Mucosa of gallbladder (tissue), 1 donor: Measurements from ENCODE around the gene CSNK1G2. TPM values are rescaled to one million over a fixed set of nuclear protein-coding genes. Genes with fewer than 3 reads are reported as not detected.

ENCODE experiments used
- DNase-seq: peaks from one replicate; pipeline ENCODE4 v3.0.0-alpha.2; 2020; ENCODE audit warnings: low spot score
- total RNA-seq: library from RNA; stranded (reverse); gene quantifications from one replicate; pipeline ENCODE4 v1.2.1, GENCODE V29; 2021
- donor health status: DM: no; HTN: no; CAD: no.

Gene CSNK1G2
- total RNA-seq, 1 donor from 2014 or later = 77.5 TPM

DNA sequence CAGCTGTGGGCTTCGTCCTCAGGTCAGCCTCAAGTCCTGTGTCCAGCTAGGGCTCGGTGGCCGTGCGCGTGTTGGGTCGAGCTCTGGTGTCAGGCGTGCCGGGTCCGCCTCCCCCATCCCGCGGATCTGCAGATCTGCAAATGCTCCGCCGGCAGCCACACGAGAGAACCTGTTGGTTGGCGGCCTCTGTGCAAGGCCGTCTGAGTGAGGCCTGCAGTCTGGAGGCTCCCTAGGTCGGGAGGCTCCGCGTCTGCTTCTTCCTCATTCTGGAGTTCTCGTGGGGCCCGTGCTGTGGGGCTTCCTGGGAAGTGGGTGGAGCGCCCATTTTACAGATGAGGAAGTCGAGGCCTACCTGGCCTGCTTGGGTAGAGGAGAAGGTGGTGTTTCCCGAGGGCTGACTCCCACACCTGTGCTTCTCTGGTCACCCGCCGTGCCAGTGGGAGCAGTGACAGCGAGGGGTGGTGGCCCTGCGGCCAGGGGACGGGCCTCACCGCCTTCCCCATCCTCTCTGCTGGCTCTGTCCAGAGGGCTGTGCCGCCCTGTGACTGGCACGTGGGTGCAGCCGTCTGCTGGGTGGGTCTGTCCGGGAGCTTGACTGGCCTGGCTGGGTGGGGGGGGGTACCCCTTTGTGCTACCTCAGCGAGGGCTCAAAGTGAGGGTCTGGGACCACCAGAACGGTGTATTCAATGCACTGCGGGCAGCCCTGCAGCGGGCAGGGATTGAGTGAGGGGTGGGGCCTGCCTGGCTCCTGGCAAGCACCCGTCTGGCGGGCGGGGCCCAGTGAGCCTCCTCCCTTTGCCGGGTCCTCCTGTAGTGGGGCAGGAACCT, 3.3 kb downstream of the CSNK1G2 start:
- DNase-seq = no peak

- DNase-seq = no peak
Measured at GRCh38 chr19:1944916-1945561, 4.1 kb downstream of the CSNK1G2 start.

- no peak for DNase-seq
Measured at GRCh38 chr19:1945899-1946298, 4.9 kb downstream of the CSNK1G2 start.

DNA sequence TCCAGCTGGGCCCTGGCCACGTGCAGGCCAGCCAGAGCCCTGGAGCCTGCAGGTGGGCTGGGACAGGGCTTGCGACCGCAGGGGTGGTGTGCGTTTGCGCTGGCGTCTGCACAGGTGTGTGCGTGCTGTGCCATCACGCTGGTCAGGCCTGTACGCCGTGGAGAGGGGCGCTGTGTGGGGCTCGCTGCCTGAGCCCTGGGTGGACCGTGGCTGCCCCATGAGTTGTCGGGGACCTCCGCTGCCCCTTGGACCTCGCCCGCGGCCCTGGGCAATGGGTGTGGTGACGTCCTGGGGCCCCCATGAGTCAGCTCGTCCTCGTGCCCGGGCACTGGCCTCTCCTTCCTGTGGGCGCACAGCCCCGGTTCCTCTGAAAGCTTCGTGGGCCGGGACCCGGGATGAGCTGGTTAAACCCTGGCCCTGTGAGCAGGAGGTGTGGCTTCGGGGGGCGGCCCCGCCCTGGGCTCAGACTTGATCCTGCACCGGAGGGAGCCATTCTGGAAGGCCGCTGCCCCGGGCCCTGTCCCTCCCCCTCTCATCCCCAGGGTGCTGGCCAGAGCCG, 6.8 kb downstream of the CSNK1G2 start:
- DNase-seq = no peak

GRCh38 chr19:1949304-1950101, 8.5 kb downstream of the CSNK1G2 start:
- DNase-seq = no peak

DNA sequence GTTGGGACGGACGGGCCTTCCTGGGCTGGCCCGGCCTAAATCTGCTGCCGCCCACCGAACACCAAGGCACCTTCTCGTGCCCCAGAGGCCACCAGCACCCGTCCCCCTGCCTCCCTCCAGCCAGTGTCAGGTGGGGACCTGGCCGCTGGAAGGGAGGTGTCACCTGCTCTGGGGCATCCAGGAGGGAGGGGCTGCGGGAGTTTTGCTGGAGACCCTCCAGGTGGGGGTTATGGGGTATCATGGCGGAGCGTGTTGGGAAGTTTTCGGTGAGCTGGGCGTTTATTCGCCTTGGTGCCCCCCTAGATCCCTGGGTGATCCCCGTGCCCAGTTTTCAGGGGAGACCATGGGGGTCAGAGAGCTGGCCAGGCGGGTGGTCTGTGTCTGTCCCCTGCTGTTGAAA, 9.7 kb downstream of the CSNK1G2 start:
- no peak for DNase-seq

DNA sequence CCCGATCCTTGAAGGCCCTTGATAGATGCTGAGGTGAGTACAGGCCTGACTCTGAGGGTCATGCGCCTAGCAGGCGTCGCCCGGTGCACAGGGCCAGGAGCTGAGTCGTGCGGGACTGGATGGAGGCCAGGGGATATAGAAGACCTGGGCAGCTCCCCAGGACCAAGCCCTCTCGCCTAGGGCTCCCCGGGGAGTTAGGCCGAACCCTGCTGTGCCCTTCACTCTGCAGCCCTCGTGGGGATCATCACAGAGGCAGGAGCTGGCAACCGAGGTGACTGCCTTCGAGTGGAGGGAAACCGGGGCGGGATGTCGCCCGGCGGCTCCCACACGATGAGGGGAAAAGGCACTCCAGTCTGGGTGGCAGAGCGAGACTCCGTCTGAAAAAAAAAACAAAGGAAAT, 11.7 kb downstream of the CSNK1G2 start:
- no peak for DNase-seq

- DNase-seq = no peak
Measured at GRCh38 chr19:1953037-1953436, 12.1 kb downstream of the CSNK1G2 start.

DNA sequence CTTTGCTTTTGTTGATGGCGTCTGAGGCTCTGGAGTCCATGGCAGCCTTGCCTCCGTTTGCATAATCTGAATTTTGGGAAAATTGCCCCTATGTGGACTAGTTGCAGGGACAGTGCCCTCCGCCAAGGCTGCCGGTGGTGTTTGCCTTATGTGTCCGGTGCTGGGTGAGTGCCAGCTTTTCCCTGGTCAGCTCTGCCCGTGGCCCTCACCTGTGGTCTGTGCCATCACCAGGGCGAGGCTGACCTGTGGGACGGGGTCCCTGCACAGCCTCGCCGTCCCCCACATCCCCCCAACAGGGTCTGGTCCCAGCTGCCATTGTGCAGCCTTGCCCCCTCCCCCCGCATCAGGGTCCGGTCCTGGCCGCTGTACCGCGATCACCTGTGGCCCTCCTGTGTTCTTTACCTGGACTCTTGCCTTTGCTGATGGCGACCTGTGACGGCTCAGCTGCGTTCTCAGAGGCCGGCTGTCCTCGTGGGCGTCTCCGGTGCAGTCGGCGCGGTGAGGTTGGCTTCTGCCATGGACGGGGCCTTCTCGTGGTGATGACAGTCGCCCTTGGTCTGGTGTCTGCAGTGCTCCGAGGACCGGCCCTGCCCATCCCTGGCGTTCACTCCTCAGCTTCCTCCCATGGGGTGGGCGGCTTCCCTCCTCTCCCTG, 12.6 kb downstream of the CSNK1G2 start:
- no peak for DNase-seq

- no peak for DNase-seq
Measured at GRCh38 chr19:1954532-1954933, 13.6 kb downstream of the CSNK1G2 start.

DNA sequence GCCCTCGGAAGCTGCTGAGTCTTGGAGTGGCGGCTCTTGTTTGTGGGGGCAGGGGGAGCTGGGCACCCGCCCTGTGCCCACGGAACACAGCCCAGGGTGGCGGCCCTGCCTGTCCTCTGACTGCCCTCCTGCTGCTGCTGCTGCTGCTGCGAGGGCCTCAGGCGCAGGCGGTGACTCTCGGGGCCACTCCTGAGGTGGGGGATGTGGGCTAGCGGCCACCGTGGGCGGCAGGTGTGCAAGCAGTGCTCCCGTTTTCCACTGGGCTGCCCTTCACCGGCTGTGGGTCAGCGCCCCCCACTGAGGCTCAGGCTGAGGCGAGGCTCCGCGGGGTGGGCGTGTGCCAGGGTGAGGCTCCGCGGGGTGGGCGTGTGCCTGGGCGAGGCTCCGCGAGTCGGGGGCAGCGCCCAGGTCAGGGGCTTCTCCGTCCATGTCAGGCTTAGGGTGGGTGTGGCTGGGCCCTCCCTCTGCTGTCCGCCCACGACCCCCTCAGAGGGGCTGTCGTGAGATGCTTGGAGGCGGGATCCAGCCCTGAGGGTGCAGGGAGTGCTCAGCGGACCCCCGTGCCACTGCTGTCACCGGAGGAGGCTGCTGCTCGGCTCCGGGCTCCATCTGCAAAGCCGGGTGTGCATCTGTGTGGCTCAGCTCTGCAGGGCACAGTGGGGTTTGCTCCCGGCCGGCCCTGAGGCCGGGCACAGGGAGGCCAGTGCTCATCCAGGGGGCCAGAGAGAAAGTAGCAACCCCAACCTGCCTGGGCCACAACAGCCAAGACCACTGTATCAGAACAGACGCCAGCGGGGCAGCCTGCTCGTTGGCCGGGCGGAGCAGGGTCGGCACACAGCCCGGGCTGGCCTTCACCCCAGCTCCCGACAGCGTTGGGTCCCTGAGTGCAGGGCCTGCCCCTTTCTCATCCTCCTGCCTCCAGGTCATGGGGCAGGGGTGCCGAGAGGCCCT, 14.5 kb downstream of the CSNK1G2 start:
- DNase-seq = no peak

GRCh38 chr19:1956122-1956494, 15.1 kb downstream of the CSNK1G2 start:
- no peak for DNase-seq

DNA sequence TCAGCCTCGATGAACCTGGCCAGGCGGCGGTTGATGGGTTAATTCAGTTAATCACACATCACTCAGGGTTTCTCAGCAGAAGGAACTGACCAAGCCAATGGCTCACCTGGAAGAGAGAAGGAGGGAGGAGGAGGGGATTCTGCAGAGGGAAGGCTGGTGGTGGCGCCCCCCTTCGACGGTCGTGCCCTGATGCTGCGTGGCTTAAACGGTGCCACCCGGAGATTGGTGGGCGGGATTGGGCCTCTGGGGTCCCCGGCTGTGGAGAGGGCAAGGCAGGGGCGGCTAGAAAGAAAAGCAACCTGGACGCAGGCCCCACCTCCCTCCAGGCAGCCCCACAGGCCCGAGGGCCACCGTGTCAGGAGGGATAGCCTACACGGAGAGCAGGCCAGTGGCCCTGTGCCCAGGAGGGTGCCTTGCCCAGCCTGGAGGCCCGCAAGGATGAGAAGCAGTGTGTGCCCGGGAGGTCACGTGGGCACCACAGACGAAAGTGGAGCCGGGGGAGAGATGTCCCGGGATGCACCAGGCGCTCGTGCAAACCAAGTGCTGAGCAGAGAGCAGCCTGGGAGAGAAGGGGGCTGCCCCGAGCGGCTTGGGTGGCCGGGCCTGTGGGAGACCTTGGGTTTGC, 16.0 kb downstream of the CSNK1G2 start:
- no peak for DNase-seq

GRCh38 chr19:1957562-1958248, 16.7 kb downstream of the CSNK1G2 start:
- DNase-seq = no peak

- DNase-seq = no peak
Measured at GRCh38 chr19:1959928-1960589, 19.1 kb downstream of the CSNK1G2 start.

DNA sequence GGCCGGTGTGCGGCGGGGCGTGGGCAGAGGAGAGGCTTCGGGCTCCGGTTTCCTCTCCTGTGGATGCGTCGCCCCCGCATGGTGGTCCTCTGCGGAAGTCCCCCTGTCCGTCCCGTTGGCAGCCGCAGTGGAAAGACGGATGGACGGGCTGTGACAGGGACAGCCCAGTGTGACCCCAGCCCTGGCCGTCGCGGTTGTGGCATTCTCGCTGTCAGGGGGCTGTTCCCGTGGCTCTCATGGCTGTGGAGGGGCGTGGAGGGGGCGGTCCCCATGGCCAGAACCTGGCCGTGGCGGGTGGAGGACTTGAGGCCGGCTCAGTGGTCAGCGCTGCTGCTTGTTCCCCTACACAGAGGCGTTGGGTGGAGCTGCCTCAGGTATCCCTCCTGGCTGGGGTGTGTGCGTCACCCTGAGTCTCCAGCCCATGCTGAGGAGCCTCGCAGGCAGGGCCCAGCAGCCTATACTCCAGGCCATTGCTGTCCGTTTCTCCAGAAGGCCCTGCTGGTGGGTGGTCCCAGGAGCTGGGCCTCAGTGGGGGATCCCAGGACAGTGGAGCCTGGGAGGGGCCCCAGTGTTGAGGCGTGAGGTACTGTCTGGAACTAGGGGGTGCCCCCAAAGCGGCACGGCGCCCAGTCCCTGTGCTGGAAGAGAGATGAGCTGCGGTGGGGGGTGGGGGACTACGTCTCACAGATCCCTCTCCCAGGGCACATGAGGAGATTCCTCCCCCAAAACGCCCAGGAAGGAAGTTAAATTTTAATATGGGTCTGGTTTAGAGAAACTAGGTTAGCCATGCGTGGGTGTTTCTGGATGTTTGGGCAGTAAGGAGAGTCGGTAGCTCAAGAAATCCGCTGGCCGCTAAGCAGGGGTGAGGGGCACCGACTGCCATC, 20.3 kb downstream of the CSNK1G2 start:
- DNase-seq = no peak

DNA sequence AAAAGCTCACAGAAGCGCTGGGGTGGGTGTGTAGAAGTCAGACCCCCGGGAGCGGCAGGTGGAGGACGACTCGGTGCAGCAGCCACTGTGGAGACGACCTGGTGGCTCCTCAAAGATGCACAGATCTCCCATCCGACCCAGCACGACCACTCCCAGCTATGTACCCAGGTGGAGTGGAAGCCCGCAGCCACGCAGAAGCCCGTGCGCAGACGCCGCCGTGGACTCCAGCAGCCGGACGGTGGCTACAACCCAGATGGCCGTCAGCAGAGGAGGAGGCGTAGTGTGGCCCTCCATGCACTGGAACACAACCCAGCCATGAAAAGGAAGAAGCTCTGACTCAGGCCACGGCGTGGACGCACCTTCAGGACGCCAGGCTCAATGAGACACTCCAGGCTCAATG, 21.7 kb downstream of the CSNK1G2 start:
- DNase-seq = no peak

- DNase-seq = no peak
Measured at GRCh38 chr19:1967087-1967608, 26.2 kb downstream of the CSNK1G2 start.
